Esophagus mucosa (tissue), 1 donor: ENCODE measurements around the gene SHTN1. TPM values are rescaled to one million over a fixed set of nuclear protein-coding genes. Genes with fewer than 3 reads are reported as not detected.

Source experiments
- ATAC-seq: fragments of 200-7000 bp; cut with Tn5 transposase; one replicate; pipeline ENCODE4 v1.9.1; 2020
- total RNA-seq: library from RNA; stranded (reverse); gene quantifications from one replicate; pipeline ENCODE4 v1.2.4, GENCODE V29; 2023
- donor health status: DM: yes; HTN: yes; CAD: no.

SHTN1 gene
- total RNA-seq, 1 donor from 2014 or later, result 23.9 TPM

GRCh38 chr10:116831790-116832189, 173.2 kb downstream of the SHTN1 start:
- ATAC-seq, result no peak

Other genes starting within 250 kb of the SHTN1 start
- not detected for gene ENO4, start 155.7 kb downstream of the SHTN1 start, total RNA-seq
- gene VAX1, start 133.1 kb upstream of the SHTN1 start, total RNA-seq, result 0.12 TPM
- gene KCNK18, start 192.3 kb upstream of the SHTN1 start, total RNA-seq, result not detected
- 0.12 TPM for gene SLC18A2, start 235.9 kb upstream of the SHTN1 start, total RNA-seq